ENCODE results near the gene KAT8.
"Not testable (repeated sequence)": the region's sequence is repeated elsewhere in the genome, so short reads cannot be mapped to it uniquely, and the experiment has no call there.

KAT8 gene

GRCh38 chr16:31148896-31149295 is 31.4 kb downstream of the KAT8 start:
- no peak for DNase-seq (ENCODE audit: low read depth)

- DNase-seq (ENCODE audit: low read depth): no peak
Observed at GRCh38 chr16:31149332-31149731, 31.9 kb downstream of the KAT8 start.

GRCh38 chr16:31149894-31150890 is 32.7 kb downstream of the KAT8 start, which contains the start of gene PRSS36:
Gene PRSS36 (minus strand): TSS chr16:31150066. CDS start chr16:31150035, 31 bp downstream.
- DNase-seq (ENCODE audit: low read depth): no peak

DNA sequence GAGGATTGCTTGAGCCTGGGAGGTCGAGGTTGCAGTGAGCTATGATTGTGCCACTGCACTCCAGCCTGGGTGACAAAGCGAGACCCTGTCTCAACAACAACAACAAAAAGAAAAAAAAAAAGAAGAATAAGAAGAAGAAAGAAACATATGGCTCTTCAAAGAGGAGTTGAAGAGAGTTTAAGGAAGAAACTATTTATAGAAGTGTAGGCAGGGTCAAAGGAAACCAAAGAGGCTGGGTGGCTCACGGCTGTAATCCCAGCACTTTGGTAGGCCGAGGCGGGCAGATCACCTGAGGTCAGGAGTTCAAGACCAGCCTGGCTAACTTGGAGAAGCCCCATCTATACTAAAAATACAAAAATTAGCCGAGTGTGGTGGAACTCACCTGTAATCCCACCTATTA is 33.5 kb downstream of the KAT8 start:
- not testable (repeated sequence) for DNase-seq (ENCODE audit: low read depth)

GRCh38 chr16:31157136-31157535 is 39.7 kb downstream of the KAT8 start:
- no peak for DNase-seq (ENCODE audit: low read depth)

DNA sequence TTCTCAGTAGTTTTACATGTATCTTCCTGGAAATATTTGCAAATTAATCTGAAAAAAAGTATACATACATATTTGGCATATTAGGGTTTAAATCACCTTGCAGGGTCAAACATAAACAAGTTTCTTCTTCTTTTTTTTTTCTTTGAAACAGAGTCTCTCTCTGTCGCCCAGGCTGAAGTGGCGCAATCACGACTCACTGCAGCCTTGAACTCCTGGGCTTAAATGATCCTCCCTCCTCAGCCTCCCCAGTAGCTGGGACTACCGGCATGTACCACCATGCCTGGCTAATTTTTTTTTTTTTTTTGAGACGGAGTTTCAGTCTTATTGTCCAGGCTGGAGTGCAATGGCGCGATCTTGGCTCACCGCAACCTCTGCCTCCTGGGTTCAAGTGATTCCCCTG is 49.9 kb downstream of the KAT8 start:
- no peak for DNase-seq (ENCODE audit: low read depth)

DNA sequence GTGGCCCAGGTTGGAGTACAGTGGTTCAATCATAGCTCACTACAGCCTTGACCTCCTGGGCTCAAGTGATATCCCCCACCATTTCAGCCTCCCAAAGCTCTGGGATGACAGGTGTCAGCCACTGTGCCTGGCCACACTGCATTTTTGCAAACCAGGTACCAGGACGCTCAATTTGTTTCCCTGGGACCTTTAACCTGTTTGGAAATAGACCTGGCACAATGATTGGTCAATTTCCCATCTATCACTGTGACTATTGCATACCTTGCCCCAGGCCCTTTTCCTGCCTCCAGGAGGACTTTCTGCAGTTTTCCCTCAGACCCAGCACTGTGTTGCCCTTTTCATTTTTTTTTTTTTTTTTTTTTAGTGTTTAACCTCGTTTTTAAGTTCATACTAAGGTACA is 51.4 kb downstream of the KAT8 start:
- DNase-seq (ENCODE audit: low read depth): no peak

GRCh38 chr16:31170048-31170447 is 52.6 kb downstream of the KAT8 start:
- DNase-seq (ENCODE audit: low read depth): not testable (repeated sequence)

DNA sequence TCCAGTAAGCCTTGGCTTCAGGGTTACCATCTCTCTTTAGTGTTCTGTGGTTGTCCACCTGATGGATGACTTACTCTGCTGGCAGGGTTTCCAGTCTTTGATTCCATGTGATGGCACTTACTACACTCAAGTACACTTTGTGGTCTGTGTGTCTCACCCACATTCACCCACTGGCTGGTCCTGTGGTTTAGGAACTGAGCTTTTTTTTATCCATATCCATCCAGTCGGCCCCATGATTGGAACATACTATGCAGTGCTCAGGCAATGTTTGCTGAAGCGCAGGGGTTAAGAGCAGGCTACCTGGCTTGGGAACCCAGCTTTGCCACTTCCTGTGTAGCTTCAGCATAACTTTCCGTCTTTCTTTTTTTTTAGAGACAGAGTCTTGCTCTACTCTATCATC is 59.7 kb downstream of the KAT8 start:
- peak; percentile 45 for DNase-seq (ENCODE audit: low read depth)

DNA sequence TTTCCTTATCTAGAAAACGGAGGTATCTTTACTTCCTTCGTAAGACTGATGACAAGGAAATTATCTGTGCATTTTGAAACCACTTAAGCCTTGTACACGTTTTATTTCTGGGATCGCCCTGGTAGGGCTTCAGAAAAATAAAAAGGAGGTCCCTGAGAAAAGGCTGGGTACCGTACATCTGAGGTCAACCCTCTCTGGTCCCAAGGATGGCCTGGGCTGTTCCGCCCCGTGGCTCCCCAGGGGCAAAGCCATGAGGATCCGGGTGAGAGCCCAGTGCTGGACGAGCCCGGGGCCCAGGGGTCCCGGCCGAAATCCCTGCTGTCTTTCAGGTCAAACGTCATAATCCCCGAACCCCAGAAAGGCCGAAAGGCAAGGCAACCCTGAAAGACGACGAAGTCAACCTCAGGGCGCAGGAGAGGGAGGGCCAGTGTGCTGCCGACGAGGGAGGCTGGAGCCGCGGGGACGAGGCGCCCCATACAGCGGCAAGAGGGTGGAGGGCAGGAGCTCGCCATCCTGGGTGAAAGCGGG is 61.8 kb downstream of the KAT8 start:
- DNase-seq (ENCODE audit: low read depth): no peak

- DNase-seq (ENCODE audit: low read depth): peak; percentile 81
Observed at GRCh38 chr16:31179747-31180459, 62.4 kb downstream of the KAT8 start, which contains the start of gene FUS. Gene FUS (plus strand): TSS chr16:31180139. CDS start chr16:31180215, 76 bp downstream.

All from T-helper 22 cell (primary cell).